SK-N-SH (cell line): Measurements from ENCODE around the gene PALLD. TPM values are rescaled to one million over a fixed set of nuclear protein-coding genes. Genes with fewer than 3 reads are reported as not detected.

Source experiments
- CTCF ChIA-PET: fragments of 300-600, 350-600 bp; formaldehyde crosslinking; extraction: SDS; loops from one replicate; lab custom pipeline; 2021; lab: Yijun Ruan, JAX
- POLR2A ChIA-PET: fragments of 350-600 bp; sonication (Branson Sonifier 250); formaldehyde crosslinking; extraction: SDS; loops from one replicate; lab custom pipeline; 2020; ENCODE audit warnings: antibody characterized with exemption, inconsistent platforms; lab: Yijun Ruan, JAX
- DNase-seq: peaks from one replicate; pipeline ENCODE4 v3.0.0; 2012
- H2AFZ ChIP-seq: fragments of 200-600 bp; sonication (generic); 2 replicates; pipeline ENCODE4 v1.8.1; 2016; ENCODE audit warnings: antibody characterized with exemption, mild to moderate bottlenecking, low read depth
- H3F3A ChIP-seq: fragments of 200-600 bp; sonication (generic); replicated peaks from 2 replicates; pipeline ENCODE3; 2016; ENCODE audit warnings: antibody characterized with exemption, mild to moderate bottlenecking; ENCODE audit not compliant: insufficient read depth
- H3K27ac ChIP-seq, 2 experiments: fragments of 200-500 bp in 1 of 2; fragments of 200-600 bp in 1 of 2; sonication (Bioruptor generic) in 1 of 2; sonication (generic), shearing (Covaris generic) in 1 of 2; 2 replicates each; pipeline versions ENCODE4 v1.5.1 to v1.6.1; 2014 to 2016; ENCODE audit warnings: low read depth in 2 of 2, inconsistent platforms in 1 of 2, low read length in 1 of 2, mild to moderate bottlenecking in 1 of 2, mixed read lengths in 1 of 2
- H3K27me3 ChIP-seq: fragments of 200-600 bp; sonication (generic), shearing (Covaris generic); 2 replicates; pipeline ENCODE4 v1.6.1; 2016; ENCODE audit warnings: mixed run types; ENCODE audit not compliant: insufficient read depth
- H3K36me3 ChIP-seq, 2 experiments: fragments of 200-500 bp in 1 of 2; fragments of 200-600 bp in 1 of 2; sonication (Bioruptor generic) in 1 of 2; sonication (generic) in 1 of 2; replicated peaks in 1 of 2; 2 replicates each; pipeline versions ENCODE3 to v1.5.1; 2014 to 2016; ENCODE audit warnings: low read length in 1 of 2, mild to moderate bottlenecking in 1 of 2; ENCODE audit not compliant: insufficient read depth in 2 of 2, control insufficient read depth in 1 of 2
- H3K4me1 ChIP-seq, 2 experiments: fragments of 200-500 bp in 1 of 2; fragments of 200-600 bp in 1 of 2; sonication (Bioruptor generic) in 1 of 2; sonication (generic), shearing (Covaris generic) in 1 of 2; 2 replicates each; pipeline versions ENCODE4 v1.5.1 to v1.6.1; 2014 to 2016; ENCODE audit warnings: low read depth in 1 of 2, low read length in 1 of 2, mixed run types in 1 of 2; ENCODE audit not compliant: insufficient read depth in 2 of 2, control insufficient read depth in 1 of 2
- H3K4me2 ChIP-seq: fragments of 200-600 bp; sonication (generic), shearing (Covaris generic); 2 replicates; pipeline ENCODE4 v1.6.1; 2017; ENCODE audit warnings: mixed run types
- H3K4me3 ChIP-seq, 2 experiments: fragments of 200-500 bp in 1 of 2; fragments of 200-600 bp in 1 of 2; sonication (Bioruptor generic) in 1 of 2; sonication (generic), shearing (Covaris generic) in 1 of 2; 2 replicates each; pipeline versions ENCODE4 v1.5.1 to v1.8.1; 2014 to 2016; ENCODE audit warnings: low read depth in 2 of 2, inconsistent platforms in 1 of 2, low read length in 1 of 2, mild to moderate bottlenecking in 1 of 2, mixed read lengths in 1 of 2, moderate library complexity in 1 of 2
- H3K79me2 ChIP-seq: fragments of 200-600 bp; sonication (generic); 2 replicates; pipeline ENCODE4 v1.8.1; 2017; ENCODE audit warnings: mild to moderate bottlenecking; ENCODE audit not compliant: insufficient read depth
- H3K9ac ChIP-seq: fragments of 200-600 bp; sonication (generic); 2 replicates; pipeline ENCODE4 v1.6.1; 2017; ENCODE audit warnings: mixed run types
- H3K9me2 ChIP-seq: fragments of 200-600 bp; sonication (generic); 2 replicates; pipeline ENCODE4 v1.6.1; 2017; ENCODE audit warnings: mixed run types
- H3K9me3 ChIP-seq: fragments of 200-600 bp; sonication (generic); 2 replicates; pipeline ENCODE4 v1.6.1; 2017; ENCODE audit warnings: mixed run types, mild to moderate bottlenecking, moderate library complexity
- H4K20me1 ChIP-seq: fragments of 200-600 bp; sonication (generic); 2 replicates; pipeline ENCODE4 v1.6.1; 2017; ENCODE audit warnings: mild to moderate bottlenecking, mixed run types; ENCODE audit not compliant: insufficient read depth
- FOSL2 ChIP-seq: IDR thresholded peaks from 2 replicates; pipeline ENCODE4 v1.4.0; 2012; ENCODE audit warnings: low read depth, mild to moderate bottlenecking, moderate library complexity, borderline replicate concordance
- FOXM1 ChIP-seq: IDR thresholded peaks from 2 replicates; pipeline ENCODE4 v1.4.0; 2012; ENCODE audit warnings: low read depth, mild to moderate bottlenecking
- PBX3 ChIP-seq: IDR thresholded peaks from 2 replicates; pipeline ENCODE4; 2012
- RAD21 ChIP-seq: IDR thresholded peaks from 2 replicates; pipeline ENCODE4 v1.6.1; 2012; ENCODE audit warnings: mild to moderate bottlenecking, low read length
- REST ChIP-seq: IDR thresholded peaks from 2 replicates; pipeline ENCODE4 v1.6.1; 2012; ENCODE audit warnings: mild to moderate bottlenecking, low read depth, low read length, moderate library complexity
- RXRA ChIP-seq: IDR thresholded peaks from 2 replicates; pipeline ENCODE4 v1.4.0; 2012; ENCODE audit warnings: low read depth, mild to moderate bottlenecking, borderline replicate concordance
- TCF12 ChIP-seq: IDR thresholded peaks from 2 replicates; pipeline ENCODE4 v1.4.0; 2012
- WGBS: methylation state at CpG from one replicate; pipeline ENCODE4 v1.1.6; 2017; ENCODE audit warnings: low lambda C conversion rate; 5-methylcytosine and 5-hydroxymethylcytosine counted together
- polyA plus RNA-seq, 3 experiments: library from polyadenylated mRNA; depleted of rRNA; stranded (reverse); fragments of >200 nt; gene quantifications; 2 replicates each; pipeline ENCODE4 v1.2.3, GENCODE V29; 2012

The PALLD gene
- polyA plus RNA-seq, 1 of the 3 experiments (the other 2 are of a cell fraction): 33.0 TPM

- no peak for TF ChIP-seq REST
- TF ChIP-seq RXRA: no peak
- TF ChIP-seq FOXM1: no peak
These were observed 381.8 kb downstream of the PALLD start (continued) for GRCh38 chr4:168878623-168879022.

GRCh38 chr4:168879188-168879587 lies 382.3 kb downstream of the PALLD start:
- Histone ChIP-seq H3K9me2 (no peaks in the 10 kb centered on the region), H2AFZ (no peak overlapping the region), H3K27ac (0 out of 4 replicates have a peak overlapping the region, but pooled peaks of 1 of the 2 experiments have one; percentile 19), H3F3A (peaks cover 26% of the 10 kb centered on the region), H4K20me1 (no peaks in the 10 kb centered on the region), H3K4me1 (peaks cover 0 to 5% of the 10 kb centered on the region in 2 experiments; a peak in 3 of 4 replicates), H3K79me2 (peaks cover 86% of the 10 kb centered on the region), H3K27me3 (no peaks in the 10 kb centered on the region), H3K4me3 (no peak overlapping the region), H3K36me3 (peaks cover 38 to 52% of the 10 kb centered on the region in 2 experiments), H3K4me2 (no peak overlapping the region), H3K9ac (no peak overlapping the region), H3K9me3 (no peaks in the 10 kb centered on the region)
- TF ChIP-seq RAD21: no peak
- ChIA-PET POLR2A (no interaction called here), CTCF (interaction anchor here (1.7 kb wide), 1 partner anchor 31 kb away, joined by 5 read pairs; no protein-coding TSS in a partner anchor)
- no peak for DNase-seq

GRCh38 chr4:168880072-168880675 lies 383.3 kb downstream of the PALLD start:
- H3K9me3 ChIP-seq: no peaks in the 10 kb centered on the region
- no peaks in the 10 kb centered on the region for H3K27me3 ChIP-seq
- DNase-seq: no peak
- CTCF ChIA-PET: interaction anchor here (1.2 to 1.7 kb wide), 2 partner anchors 32 to 47 kb away, joined by 3 to 5 read pairs; no protein-coding TSS in a partner anchor
- H3K9ac ChIP-seq: no peak overlapping the region
- H3F3A ChIP-seq: peaks cover 30% of the 10 kb centered on the region
- no peaks in the 10 kb centered on the region for H3K9me2 ChIP-seq
- no peak; the same call in 1 of the 2 replicates for TF ChIP-seq FOSL2
- peak; percentile 28; the same call in 1 of the 2 replicates for TF ChIP-seq TCF12
- peak; percentile 60 for TF ChIP-seq PBX3
- H3K79me2 ChIP-seq: peaks cover 87% of the 10 kb centered on the region
- H2AFZ ChIP-seq: no peak overlapping the region
- POLR2A ChIA-PET: no interaction called here
- H3K4me1 ChIP-seq: peaks cover 0 to 9% of the 10 kb centered on the region in 2 experiments; a peak in 3 of 4 replicates
- H3K36me3 ChIP-seq: peaks cover 44 to 54% of the 10 kb centered on the region in 2 experiments
- no peaks in the 10 kb centered on the region for H4K20me1 ChIP-seq
- no peak overlapping the region for H3K4me3 ChIP-seq
- H3K4me2 ChIP-seq: no peak overlapping the region
- peak overlapping the region in 1 of 2 experiments; percentile 19; a peak in 1 of 4 replicates for H3K27ac ChIP-seq
- 69% methylated on average over 6 of the region's 6 CpGs for whole genome bisulfite sequencing
